ENCODE data around the gene ZNF540. TPM values are rescaled to one million over a fixed set of nuclear protein-coding genes. Genes with fewer than 3 reads are reported as not detected.
"Not testable (repeated sequence)": the region's sequence is repeated elsewhere in the genome, so short reads cannot be mapped to it uniquely, and the experiment has no call there.

Gene ZNF540
- 8.1 TPM for total RNA-seq

- peak; percentile 94 for DNase-seq (ENCODE audit: low spot score)
Measured at GRCh38 chr19:37594304-37594981, at the start of gene ZNF540, which contains the start of gene ZNF571. TSS of gene ZNF540 (plus strand) at chr19:37594876. CDS start at chr19:37598448, 3,572 bp downstream. TSS of gene ZNF571 (minus strand) at chr19:37594792. CDS start at chr19:37586676, 8,116 bp downstream.

- no peak for DNase-seq (ENCODE audit: low spot score)
Measured at GRCh38 chr19:37551129-37551993, 43.3 kb upstream of the ZNF540 start.

- DNase-seq (ENCODE audit: low spot score) = no peak
Measured at GRCh38 chr19:37563518-37563917, 31.2 kb upstream of the ZNF540 start.

- DNase-seq (ENCODE audit: low spot score) = no peak
Measured at GRCh38 chr19:37564624-37565369, 29.9 kb upstream of the ZNF540 start.

GRCh38 chr19:37565370-37565669 lies 29.4 kb upstream of the ZNF540 start:
- no peak for DNase-seq (ENCODE audit: low spot score)

GRCh38 chr19:37572203-37572602 lies 22.5 kb upstream of the ZNF540 start:
- no peak for DNase-seq (ENCODE audit: low spot score)

GRCh38 chr19:37583340-37583739 lies 11.3 kb upstream of the ZNF540 start:
- DNase-seq (ENCODE audit: low spot score) = no peak

- no peak for DNase-seq (ENCODE audit: low spot score)
Measured at GRCh38 chr19:37593996-37594303, 726 bp upstream of the ZNF540 start.

- DNase-seq (ENCODE audit: low spot score) = peak; percentile 65
Measured at GRCh38 chr19:37594982-37595382, 306 bp downstream of the ZNF540 start.

GRCh38 chr19:37635076-37636056 lies 40.7 kb downstream of the ZNF540 start:
- DNase-seq (ENCODE audit: low spot score) = no peak

GRCh38 chr19:37654118-37654517 lies 59.4 kb downstream of the ZNF540 start:
- DNase-seq (ENCODE audit: low spot score) = no peak

- DNase-seq (ENCODE audit: low spot score) = peak; percentile 47
Measured at GRCh38 chr19:37654629-37655300, 60.1 kb downstream of the ZNF540 start.

GRCh38 chr19:37655301-37655688 lies 60.6 kb downstream of the ZNF540 start, which contains the start of gene ZFP30:
TSS of gene ZFP30 (minus strand) at chr19:37655465. CDS start at chr19:37647822, 7,643 bp downstream.
- peak; percentile 81 for DNase-seq (ENCODE audit: low spot score)

GRCh38 chr19:37655689-37656371 lies 61.2 kb downstream of the ZNF540 start:
- peak; percentile 84 for DNase-seq (ENCODE audit: low spot score)

GRCh38 chr19:37657157-37657556 lies 62.5 kb downstream of the ZNF540 start:
- not testable (repeated sequence) for DNase-seq (ENCODE audit: low spot score)

Other genes with a start within 250 kb of the ZNF540 start
- 7.5 TPM for gene ZNF527, start 223.8 kb upstream of the ZNF540 start, total RNA-seq
- gene ZNF569, start 127.4 kb upstream of the ZNF540 start, total RNA-seq = 6.3 TPM
- 6.9 TPM for gene ZNF570, start 125.5 kb upstream of the ZNF540 start, total RNA-seq
- 19.7 TPM for gene ZNF793, start 87.9 kb upstream of the ZNF540 start, total RNA-seq
- 7.1 TPM for gene ZNF571, start 84 bp upstream of the ZNF540 start, total RNA-seq
- 16.5 TPM for gene ZFP30, start 60.6 kb downstream of the ZNF540 start, total RNA-seq
- 10.9 TPM for gene ZNF607, start 124.9 kb downstream of the ZNF540 start, total RNA-seq
- gene ZNF573, start 184.7 kb downstream of the ZNF540 start, total RNA-seq = 15.7 TPM

All from ureter (tissue), 1 donor.